IMR-90 (cell line): Measurements from ENCODE around the gene PIR.

Experiments
- BHLHE40 ChIP-seq: fragments of 150-350 bp; IDR thresholded peaks from 2 replicates; pipeline ENCODE4 v1.6.1; 2016; ENCODE audit warnings: mild to moderate bottlenecking, low read depth, low read length
- CEBPB ChIP-seq: IDR thresholded peaks from 2 replicates; pipeline ENCODE4 v1.6.1; 2012; ENCODE audit warnings: low read depth, low read length, improper control_type of control experiment
- FOS ChIP-seq: fragments of 150-350 bp; IDR thresholded peaks from 2 replicates; pipeline ENCODE4 v1.6.1; 2016; ENCODE audit warnings: low read depth, low read length
- POLR2A ChIP-seq: IDR thresholded peaks from 2 replicates; pipeline ENCODE4 v1.6.1; 2012; ENCODE audit warnings: mild to moderate bottlenecking, low read depth, low read length
- RCOR1 ChIP-seq: IDR thresholded peaks from 2 replicates; pipeline ENCODE4 v1.6.1; 2012; ENCODE audit warnings: mild to moderate bottlenecking, low read length, improper control_type of control experiment; ENCODE audit not compliant: insufficient replicate concordance
- TF ChIP-seq, protein P1 (sequence below): conservative IDR thresholded peaks from 2 replicates; pipeline ENCODE4 v1.5.1; 2012; ENCODE audit warnings: mild to moderate bottlenecking, low read depth, low read length, improper control_type of control experiment

DNA sequence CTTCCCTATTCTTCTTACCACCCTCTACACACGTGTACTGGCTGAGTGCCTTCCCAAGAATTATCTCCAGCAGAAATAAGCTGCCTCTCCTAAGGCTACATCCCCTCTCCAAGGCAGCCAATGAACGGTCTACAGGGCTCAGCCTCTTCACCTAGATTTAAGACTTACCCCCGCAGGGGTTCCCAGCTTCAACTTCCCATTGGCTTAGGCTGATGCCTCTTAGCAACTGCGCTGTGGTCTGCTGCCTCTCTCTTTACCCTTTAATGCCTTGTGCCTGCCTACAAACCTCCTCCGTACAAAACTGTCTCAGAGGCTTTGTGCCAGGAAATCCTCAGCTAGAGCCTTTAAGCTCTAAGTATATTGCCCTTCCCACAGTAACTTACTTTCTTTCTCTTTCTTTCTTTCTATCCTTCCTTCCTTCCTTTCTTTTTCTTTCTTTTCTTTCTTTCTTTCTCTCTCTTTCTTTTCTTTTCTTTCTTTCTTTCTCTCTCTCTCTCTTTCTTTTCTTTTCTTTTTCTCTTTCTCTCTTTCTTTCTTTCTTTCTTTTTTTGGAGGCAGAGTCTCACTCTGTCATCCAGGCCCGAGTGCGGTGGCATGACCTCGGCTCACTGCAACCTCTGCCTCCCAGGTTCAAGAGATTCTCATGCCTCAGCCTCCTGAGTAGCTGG lies 142.7 kb downstream of the PIR start:
- TF ChIP-seq BHLHE40 (no peak), RCOR1 (no peak), CEBPB (no peak), POLR2A (no peak), FOS (no peak)
- TF ChIP-seq, protein P1, sequence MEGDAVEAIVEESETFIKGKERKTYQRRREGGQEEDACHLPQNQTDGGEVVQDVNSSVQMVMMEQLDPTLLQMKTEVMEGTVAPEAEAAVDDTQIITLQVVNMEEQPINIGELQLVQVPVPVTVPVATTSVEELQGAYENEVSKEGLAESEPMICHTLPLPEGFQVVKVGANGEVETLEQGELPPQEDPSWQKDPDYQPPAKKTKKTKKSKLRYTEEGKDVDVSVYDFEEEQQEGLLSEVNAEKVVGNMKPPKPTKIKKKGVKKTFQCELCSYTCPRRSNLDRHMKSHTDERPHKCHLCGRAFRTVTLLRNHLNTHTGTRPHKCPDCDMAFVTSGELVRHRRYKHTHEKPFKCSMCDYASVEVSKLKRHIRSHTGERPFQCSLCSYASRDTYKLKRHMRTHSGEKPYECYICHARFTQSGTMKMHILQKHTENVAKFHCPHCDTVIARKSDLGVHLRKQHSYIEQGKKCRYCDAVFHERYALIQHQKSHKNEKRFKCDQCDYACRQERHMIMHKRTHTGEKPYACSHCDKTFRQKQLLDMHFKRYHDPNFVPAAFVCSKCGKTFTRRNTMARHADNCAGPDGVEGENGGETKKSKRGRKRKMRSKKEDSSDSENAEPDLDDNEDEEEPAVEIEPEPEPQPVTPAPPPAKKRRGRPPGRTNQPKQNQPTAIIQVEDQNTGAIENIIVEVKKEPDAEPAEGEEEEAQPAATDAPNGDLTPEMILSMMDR = no peak
